Loucy (cell line): ENCODE results near the gene PRDM12.

ENCODE experiments used
- EZH2phosphoT487 ChIP-seq: fragments of 200-600 bp; IDR thresholded peaks from 2 replicates; pipeline ENCODE4 v1.6.1; 2018; ENCODE audit warnings: antibody characterized with exemption, mild to moderate bottlenecking, moderate library complexity, borderline replicate concordance
- TF ChIP-seq, protein P1 (sequence below): fragments of 200-600 bp; sonication (generic); conservative IDR thresholded peaks from 2 replicates; pipeline ENCODE4 v1.5.1; 2014; ENCODE audit warnings: mild to moderate bottlenecking, antibody characterized with exemption, low read length

DNA sequence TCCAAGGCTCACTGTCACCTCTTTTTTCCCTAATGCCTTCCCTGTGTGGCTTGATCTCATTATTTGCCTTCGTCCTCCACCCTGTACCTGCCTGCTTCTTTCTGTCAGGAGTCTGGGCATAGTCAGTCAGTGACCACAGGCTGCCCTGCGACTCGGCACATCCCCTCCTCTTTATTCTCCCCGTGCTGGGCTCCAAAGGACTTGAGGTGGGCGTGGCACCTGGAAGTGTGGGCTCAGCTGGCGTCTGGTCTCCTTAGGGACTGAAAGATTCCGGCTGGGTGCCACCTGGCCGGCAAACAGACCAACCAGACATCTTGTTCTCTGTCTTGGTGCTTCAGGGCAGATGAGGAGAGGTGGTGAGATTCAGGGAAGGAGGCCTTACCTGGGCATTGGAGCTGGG, 29.6 kb upstream of the PRDM12 start:
- TF ChIP-seq, protein P1, sequence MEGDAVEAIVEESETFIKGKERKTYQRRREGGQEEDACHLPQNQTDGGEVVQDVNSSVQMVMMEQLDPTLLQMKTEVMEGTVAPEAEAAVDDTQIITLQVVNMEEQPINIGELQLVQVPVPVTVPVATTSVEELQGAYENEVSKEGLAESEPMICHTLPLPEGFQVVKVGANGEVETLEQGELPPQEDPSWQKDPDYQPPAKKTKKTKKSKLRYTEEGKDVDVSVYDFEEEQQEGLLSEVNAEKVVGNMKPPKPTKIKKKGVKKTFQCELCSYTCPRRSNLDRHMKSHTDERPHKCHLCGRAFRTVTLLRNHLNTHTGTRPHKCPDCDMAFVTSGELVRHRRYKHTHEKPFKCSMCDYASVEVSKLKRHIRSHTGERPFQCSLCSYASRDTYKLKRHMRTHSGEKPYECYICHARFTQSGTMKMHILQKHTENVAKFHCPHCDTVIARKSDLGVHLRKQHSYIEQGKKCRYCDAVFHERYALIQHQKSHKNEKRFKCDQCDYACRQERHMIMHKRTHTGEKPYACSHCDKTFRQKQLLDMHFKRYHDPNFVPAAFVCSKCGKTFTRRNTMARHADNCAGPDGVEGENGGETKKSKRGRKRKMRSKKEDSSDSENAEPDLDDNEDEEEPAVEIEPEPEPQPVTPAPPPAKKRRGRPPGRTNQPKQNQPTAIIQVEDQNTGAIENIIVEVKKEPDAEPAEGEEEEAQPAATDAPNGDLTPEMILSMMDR, result no peak
- no peak for TF ChIP-seq EZH2phosphoT487
